Activated CD4-positive, alpha-beta T cell treated with anti-CD3 and anti-CD28 coated beads, Interleukin-2, amount 10 ng/mL, durations not matched to agents 7 days and 5 days (primary cell): ENCODE data around the gene KIF19. TPM values are rescaled to one million over a fixed set of nuclear protein-coding genes. Genes with fewer than 3 reads are reported as not detected.
A peak's percentile ranks its signal among the peaks of the same experiment; 100 is the strongest.
"Not testable (repeated sequence)": the region's sequence is repeated elsewhere in the genome, so short reads cannot be mapped to it uniquely, and the experiment has no call there.

Experiments used
- CTCF ChIA-PET: fragments of 350-600 bp; sonication (Branson Sonifier 250); formaldehyde crosslinking; loops from one replicate; lab custom pipeline; 2021; ENCODE audit warnings: antibody characterized with exemption; lab: Charles Lee
- POLR2A ChIA-PET: fragments of 350-600 bp; sonication (Branson Sonifier 250); formaldehyde crosslinking; loops from one replicate; lab custom pipeline; 2021; ENCODE audit warnings: antibody characterized with exemption; lab: Charles Lee
- DNase-seq: peaks from one replicate; pipeline ENCODE4 v3.0.0-alpha.2; 2020
- H3K27ac Mint-ChIP-seq: one replicate; pipeline ENCODE4 v1.8.0; 2021; ENCODE audit warnings: mild to moderate bottlenecking, moderate library complexity, mixed read lengths
- H3K27me3 Mint-ChIP-seq: one replicate; pipeline ENCODE4 v1.8.0; 2021; ENCODE audit warnings: mixed read lengths
- H3K36me3 Mint-ChIP-seq: one replicate; pipeline ENCODE4 v1.8.0; 2021; ENCODE audit warnings: low read depth, mixed read lengths
- H3K4me1 Mint-ChIP-seq: one replicate; pipeline ENCODE4 v1.8.0; 2021; ENCODE audit warnings: mixed read lengths
- H3K4me3 Mint-ChIP-seq: one replicate; pipeline ENCODE4 v1.8.0; 2021; ENCODE audit warnings: mild to moderate bottlenecking, moderate library complexity, mixed read lengths
- H3K9me3 Mint-ChIP-seq: one replicate; pipeline ENCODE4 v1.8.0; 2021; ENCODE audit warnings: mixed read lengths
- total RNA-seq, 2 experiments: library from RNA; stranded (reverse); gene quantifications; one replicate each; pipeline ENCODE4 v1.2.3, GENCODE V29; 2021

KIF19 gene
- under 1 TPM; 0.69 to 0.79 TPM for total RNA-seq

- DNase-seq: peak; percentile 63
- Mint-ChIP-seq H3K9me3 (peaks cover 3% of the 10 kb centered on the region), H3K4me3 (peak within 1 kb of the TSS; percentile 6), H3K36me3 (peaks cover 5% of the 10 kb centered on the region), H3K4me1 (peaks cover 38% of the 10 kb centered on the region), H3K27ac (peak within 1 kb of the TSS; percentile 42), H3K27me3 (peaks cover 30% of the 10 kb centered on the region)
- POLR2A ChIA-PET: no interaction called here
- CTCF ChIA-PET: no interaction called here
Measured at GRCh38 chr17:74325743-74326379, at the start of gene KIF19. Gene KIF19, plus strand, starts transcription at chr17:74326226. Its CDS starts 124 bp downstream, at chr17:74326350.

GRCh38 chr17:74276541-74277009, 49.5 kb upstream of the KIF19 start:
- Mint-ChIP-seq H3K36me3 (peaks cover 4% of the 10 kb centered on the region), H3K4me3 (no peak overlapping the region), H3K27me3 (peaks cover 12% of the 10 kb centered on the region), H3K9me3 (no peaks in the 10 kb centered on the region), H3K27ac (peak overlapping the region; percentile 70), H3K4me1 (peaks cover 63% of the 10 kb centered on the region)
- CTCF ChIA-PET: no interaction called here
- POLR2A ChIA-PET: no interaction called here
- no peak for DNase-seq

GRCh38 chr17:74277935-74278334, 48.1 kb upstream of the KIF19 start:
- no peak for DNase-seq

GRCh38 chr17:74279617-74280016, 46.4 kb upstream of the KIF19 start:
- H3K4me3 Mint-ChIP-seq, H3K36me3 Mint-ChIP-seq, H3K9me3 Mint-ChIP-seq, H3K27me3 Mint-ChIP-seq, DNase-seq: not testable (repeated sequence)
- ChIA-PET POLR2A (interaction anchor here (0.5 kb wide), 1 partner anchor 21 kb away, joined by 3 read pairs; no protein-coding TSS in a partner anchor), CTCF (interaction anchor here (1.1 kb wide), 1 partner anchor 9 kb away, joined by 5 read pairs; no protein-coding TSS in a partner anchor)
- Mint-ChIP-seq H3K27ac (peak overlapping the region; percentile 99), H3K4me1 (peaks cover 73% of the 10 kb centered on the region)

More at GRCh38 chr17:74277935-74278334, 48.1 kb upstream of the KIF19 start:
- Mint-ChIP-seq H3K9me3 (peaks cover 6% of the 10 kb centered on the region), H3K27ac (peak overlapping the region; percentile 68), H3K4me1 (peaks cover 76% of the 10 kb centered on the region), H3K27me3 (peaks cover 9% of the 10 kb centered on the region), H3K36me3 (peaks cover 4% of the 10 kb centered on the region), H3K4me3 (no peak overlapping the region)
- ChIA-PET CTCF (interaction anchor here (0.6 kb wide), 1 partner anchor 15 kb away, joined by 4 read pairs; no protein-coding TSS in a partner anchor), POLR2A (no interaction called here)

- H3K27ac Mint-ChIP-seq: peak overlapping the region; percentile 99
- POLR2A ChIA-PET: interaction anchor here (0.5 kb wide), 1 partner anchor 21 kb away, joined by 3 read pairs; no protein-coding TSS in a partner anchor
- H3K27me3 Mint-ChIP-seq: no peaks in the 10 kb centered on the region
- H3K4me3 Mint-ChIP-seq: no peak overlapping the region
- peak; percentile 80 for DNase-seq
- H3K36me3 Mint-ChIP-seq: peaks cover 6% of the 10 kb centered on the region
- CTCF ChIA-PET: interaction anchor here (1.1 to 1.5 kb wide), 2 partner anchors 8 to 34 kb away, joined by 3 to 5 read pairs; no protein-coding TSS in a partner anchor
- H3K9me3 Mint-ChIP-seq: peaks cover 6% of the 10 kb centered on the region
- H3K4me1 Mint-ChIP-seq: peaks cover 73% of the 10 kb centered on the region
Measured at GRCh38 chr17:74280093-74280513, 45.9 kb upstream of the KIF19 start.

GRCh38 chr17:74281799-74282198, 44.2 kb upstream of the KIF19 start:
- DNase-seq: no peak
- ChIA-PET CTCF (interaction anchor here (1.5 kb wide), 2 partner anchors 9 to 32 kb away, joined by 3 to 7 read pairs; no protein-coding TSS in a partner anchor), POLR2A (no interaction called here)
- no peaks in the 10 kb centered on the region for H3K27me3 Mint-ChIP-seq
- H3K36me3 Mint-ChIP-seq: peaks cover 6% of the 10 kb centered on the region
- H3K4me1 Mint-ChIP-seq: peaks cover 66% of the 10 kb centered on the region
- H3K4me3 Mint-ChIP-seq: no peak overlapping the region
- peaks cover 6% of the 10 kb centered on the region for H3K9me3 Mint-ChIP-seq
- peak overlapping the region; percentile 99 for H3K27ac Mint-ChIP-seq

- H3K9me3 Mint-ChIP-seq, DNase-seq, H3K27me3 Mint-ChIP-seq, H3K36me3 Mint-ChIP-seq, POLR2A ChIA-PET, H3K4me3 Mint-ChIP-seq: not testable (repeated sequence)
- H3K4me1 Mint-ChIP-seq: peaks cover 69% of the 10 kb centered on the region
- H3K27ac Mint-ChIP-seq: peak overlapping the region; percentile 99
- CTCF ChIA-PET: interaction anchor here (1.5 kb wide), 1 partner anchor 9 kb away, joined by 7 read pairs; no protein-coding TSS in a partner anchor
Measured at GRCh38 chr17:74282274-74282586, 43.8 kb upstream of the KIF19 start.

- DNase-seq: peak; percentile 69
- Mint-ChIP-seq H3K27me3 (no peaks in the 10 kb centered on the region), H3K4me1 (peaks cover 69% of the 10 kb centered on the region), H3K9me3 (peaks cover 6% of the 10 kb centered on the region), H3K4me3 (peak overlapping the region; percentile 23), H3K36me3 (peaks cover 6% of the 10 kb centered on the region), H3K27ac (peak overlapping the region; percentile 99)
- CTCF ChIA-PET: interaction anchor here (1.1 to 1.5 kb wide), 2 partner anchors 10 to 19 kb away, joined by 3 to 7 read pairs; no protein-coding TSS in a partner anchor
- POLR2A ChIA-PET: no interaction called here
Measured at GRCh38 chr17:74282587-74283370, 43.2 kb upstream of the KIF19 start.

- H3K4me1 Mint-ChIP-seq: peaks cover 67% of the 10 kb centered on the region
- CTCF ChIA-PET: interaction anchor here (1.1 kb wide), 1 partner anchor 19 kb away, joined by 3 read pairs; no protein-coding TSS in a partner anchor
- DNase-seq: no peak
- H3K27me3 Mint-ChIP-seq: no peaks in the 10 kb centered on the region
- peak overlapping the region; percentile 99 for H3K27ac Mint-ChIP-seq
- peaks cover 6% of the 10 kb centered on the region for H3K9me3 Mint-ChIP-seq
- no peak overlapping the region for H3K4me3 Mint-ChIP-seq
- H3K36me3 Mint-ChIP-seq: peaks cover 6% of the 10 kb centered on the region
- POLR2A ChIA-PET: no interaction called here
Measured at GRCh38 chr17:74283371-74283673, 42.7 kb upstream of the KIF19 start.

- peaks cover 46% of the 10 kb centered on the region for H3K4me1 Mint-ChIP-seq
- peaks cover 2% of the 10 kb centered on the region for H3K36me3 Mint-ChIP-seq
- H3K27me3 Mint-ChIP-seq: no peaks in the 10 kb centered on the region
- CTCF ChIA-PET: interaction anchor here (0.9 kb wide), 1 partner anchor 87 kb away, joined by 4 read pairs; no protein-coding TSS in a partner anchor
- no peak for DNase-seq
- no peak overlapping the region for H3K4me3 Mint-ChIP-seq
- H3K27ac Mint-ChIP-seq: no peak overlapping the region
- H3K9me3 Mint-ChIP-seq: peaks cover 5% of the 10 kb centered on the region
- POLR2A ChIA-PET: no interaction called here
Measured at GRCh38 chr17:74287031-74287602, 38.9 kb upstream of the KIF19 start.

GRCh38 chr17:74288785-74289184, 37.2 kb upstream of the KIF19 start:
- POLR2A ChIA-PET: no interaction called here
- CTCF ChIA-PET: interaction anchor here (1.2 kb wide), 1 partner anchor 39 kb away, joined by 3 read pairs; no protein-coding TSS in a partner anchor
- no peaks in the 10 kb centered on the region for H3K36me3 Mint-ChIP-seq
- H3K27me3 Mint-ChIP-seq: no peaks in the 10 kb centered on the region
- H3K4me1 Mint-ChIP-seq: peaks cover 34% of the 10 kb centered on the region
- peak overlapping the region; percentile 66 for H3K27ac Mint-ChIP-seq
- no peaks in the 10 kb centered on the region for H3K9me3 Mint-ChIP-seq
- no peak for DNase-seq
- no peak overlapping the region for H3K4me3 Mint-ChIP-seq

- CTCF ChIA-PET: no interaction called here
- H3K9me3 Mint-ChIP-seq: peaks cover under 1% of the 10 kb centered on the region
Measured at GRCh38 chr17:74289688-74290087, 36.3 kb upstream of the KIF19 start.

More at GRCh38 chr17:74289688-74290087, 36.3 kb upstream of the KIF19 start:
- Mint-ChIP-seq H3K27ac (no peak overlapping the region), H3K36me3 (peaks cover under 1% of the 10 kb centered on the region), H3K4me3 (no peak overlapping the region), H3K4me1 (peaks cover 29% of the 10 kb centered on the region), H3K27me3 (peaks cover under 1% of the 10 kb centered on the region)
- POLR2A ChIA-PET: no interaction called here
- DNase-seq: no peak
